ENCODE measurements around the gene NUCB2.

Gene NUCB2

GRCh38 chr11:17257196-17257595, 19.3 kb upstream of the NUCB2 start:
- no peak overlapping the region for H3K9ac ChIP-seq (ENCODE audit: low read length)
- peaks cover 37% of the 10 kb centered on the region for H3K27me3 ChIP-seq (ENCODE audit: low read depth, low read length)
- H3K36me3 ChIP-seq (replicated peaks; ENCODE audit: low read depth, low read length): no peaks in the 10 kb centered on the region
- H3K9me3 ChIP-seq (ENCODE audit: insufficient read depth, low read length): no peaks in the 10 kb centered on the region
- TF ChIP-seq CTCF (IDR thresholded peaks at IDR 0.05; ENCODE audit: low read depth, low read length) (no peak), EZH2phosphoT487 (IDR thresholded peaks at IDR 0.05; ENCODE audit: low read depth) (no peak)
- H3K4me3 ChIP-seq (ENCODE audit: low read length): no peak overlapping the region
- no peaks in the 10 kb centered on the region for H4K20me1 ChIP-seq (ENCODE audit: insufficient read depth, low read length)
- no peaks in the 10 kb centered on the region for H3K4me1 ChIP-seq (ENCODE audit: low read length)
- no peak overlapping the region for H3K4me2 ChIP-seq (ENCODE audit: low read length)
- no peak overlapping the region for H3K27ac ChIP-seq (ENCODE audit: low read length)
- H2AFZ ChIP-seq (ENCODE audit: low read depth, low read length): no peak overlapping the region
- H3K79me2 ChIP-seq (ENCODE audit: low read length): no peaks in the 10 kb centered on the region

GRCh38 chr11:17258670-17259069, 17.9 kb upstream of the NUCB2 start:
- Histone ChIP-seq H2AFZ (ENCODE audit: low read depth, low read length) (no peak overlapping the region), H3K79me2 (ENCODE audit: low read length) (no peaks in the 10 kb centered on the region), H3K4me3 (ENCODE audit: low read length) (no peak overlapping the region), H3K27me3 (ENCODE audit: low read depth, low read length) (peaks cover 40% of the 10 kb centered on the region), H3K4me1 (ENCODE audit: low read length) (no peaks in the 10 kb centered on the region), H4K20me1 (ENCODE audit: insufficient read depth, low read length) (no peaks in the 10 kb centered on the region), H3K27ac (ENCODE audit: low read length) (no peak overlapping the region), H3K4me2 (ENCODE audit: low read length) (no peak overlapping the region), H3K9ac (ENCODE audit: low read length) (no peak overlapping the region), H3K36me3 (replicated peaks; ENCODE audit: low read depth, low read length) (no peaks in the 10 kb centered on the region), H3K9me3 (ENCODE audit: insufficient read depth, low read length) (no peaks in the 10 kb centered on the region)
- TF ChIP-seq CTCF (IDR thresholded peaks at IDR 0.05; ENCODE audit: low read depth, low read length): no peak
- no peak for TF ChIP-seq EZH2phosphoT487 (IDR thresholded peaks at IDR 0.05; ENCODE audit: low read depth)

- Histone ChIP-seq H3K79me2 (ENCODE audit: low read length) (no peaks in the 10 kb centered on the region), H3K36me3 (replicated peaks; ENCODE audit: low read depth, low read length) (no peaks in the 10 kb centered on the region), H3K27me3 (ENCODE audit: low read depth, low read length) (peaks cover 47% of the 10 kb centered on the region), H3K4me1 (ENCODE audit: low read length) (no peaks in the 10 kb centered on the region), H3K4me2 (ENCODE audit: low read length) (no peak overlapping the region), H3K9me3 (ENCODE audit: insufficient read depth, low read length) (no peaks in the 10 kb centered on the region), H4K20me1 (ENCODE audit: insufficient read depth, low read length) (no peaks in the 10 kb centered on the region), H3K4me3 (ENCODE audit: low read length) (no peak overlapping the region), H3K27ac (ENCODE audit: low read length) (no peak overlapping the region), H3K9ac (ENCODE audit: low read length) (no peak overlapping the region), H2AFZ (ENCODE audit: low read depth, low read length) (no peak overlapping the region)
- TF ChIP-seq CTCF (IDR thresholded peaks at IDR 0.05; ENCODE audit: low read depth, low read length) (no peak), EZH2phosphoT487 (IDR thresholded peaks at IDR 0.05; ENCODE audit: low read depth) (no peak)
Measured at GRCh38 chr11:17259519-17259918, 17.0 kb upstream of the NUCB2 start.

- no peaks in the 10 kb centered on the region for H3K36me3 ChIP-seq (replicated peaks; ENCODE audit: low read depth, low read length)
- no peak overlapping the region for H3K4me3 ChIP-seq (ENCODE audit: low read length)
- H3K4me1 ChIP-seq (ENCODE audit: low read length): no peaks in the 10 kb centered on the region
- H2AFZ ChIP-seq (ENCODE audit: low read depth, low read length): no peak overlapping the region
- H3K4me2 ChIP-seq (ENCODE audit: low read length): no peak overlapping the region
- H4K20me1 ChIP-seq (ENCODE audit: insufficient read depth, low read length): no peaks in the 10 kb centered on the region
- peaks cover 50% of the 10 kb centered on the region for H3K27me3 ChIP-seq (ENCODE audit: low read depth, low read length)
- no peak overlapping the region for H3K27ac ChIP-seq (ENCODE audit: low read length)
- TF ChIP-seq EZH2phosphoT487 (IDR thresholded peaks at IDR 0.05; ENCODE audit: low read depth): no peak
- TF ChIP-seq CTCF (IDR thresholded peaks at IDR 0.05; ENCODE audit: low read depth, low read length): no peak
- no peak overlapping the region for H3K9ac ChIP-seq (ENCODE audit: low read length)
- no peaks in the 10 kb centered on the region for H3K9me3 ChIP-seq (ENCODE audit: insufficient read depth, low read length)
- H3K79me2 ChIP-seq (ENCODE audit: low read length): no peaks in the 10 kb centered on the region
Measured at GRCh38 chr11:17260020-17260419, 16.5 kb upstream of the NUCB2 start.

All from OCI-LY3 (cell line).